SIG-M5 treated with dmso at 0.1 percent for 504 hours (cell line): ENCODE data around the gene TMEM88.
"Not testable (repeated sequence)": the region's sequence is repeated elsewhere in the genome, so short reads cannot be mapped to it uniquely, and the experiment has no call there.

ENCODE experiments used
- DNase-seq: peaks from one replicate; lab custom pipeline; 2025; ENCODE audit not compliant: unreplicated experiment; lab: John Stamatoyannopoulos, UW

The TMEM88 gene, protein sequence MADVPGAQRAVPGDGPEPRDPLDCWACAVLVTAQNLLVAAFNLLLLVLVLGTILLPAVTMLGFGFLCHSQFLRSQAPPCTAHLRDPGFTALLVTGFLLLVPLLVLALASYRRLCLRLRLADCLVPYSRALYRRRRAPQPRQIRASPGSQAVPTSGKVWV

DNA sequence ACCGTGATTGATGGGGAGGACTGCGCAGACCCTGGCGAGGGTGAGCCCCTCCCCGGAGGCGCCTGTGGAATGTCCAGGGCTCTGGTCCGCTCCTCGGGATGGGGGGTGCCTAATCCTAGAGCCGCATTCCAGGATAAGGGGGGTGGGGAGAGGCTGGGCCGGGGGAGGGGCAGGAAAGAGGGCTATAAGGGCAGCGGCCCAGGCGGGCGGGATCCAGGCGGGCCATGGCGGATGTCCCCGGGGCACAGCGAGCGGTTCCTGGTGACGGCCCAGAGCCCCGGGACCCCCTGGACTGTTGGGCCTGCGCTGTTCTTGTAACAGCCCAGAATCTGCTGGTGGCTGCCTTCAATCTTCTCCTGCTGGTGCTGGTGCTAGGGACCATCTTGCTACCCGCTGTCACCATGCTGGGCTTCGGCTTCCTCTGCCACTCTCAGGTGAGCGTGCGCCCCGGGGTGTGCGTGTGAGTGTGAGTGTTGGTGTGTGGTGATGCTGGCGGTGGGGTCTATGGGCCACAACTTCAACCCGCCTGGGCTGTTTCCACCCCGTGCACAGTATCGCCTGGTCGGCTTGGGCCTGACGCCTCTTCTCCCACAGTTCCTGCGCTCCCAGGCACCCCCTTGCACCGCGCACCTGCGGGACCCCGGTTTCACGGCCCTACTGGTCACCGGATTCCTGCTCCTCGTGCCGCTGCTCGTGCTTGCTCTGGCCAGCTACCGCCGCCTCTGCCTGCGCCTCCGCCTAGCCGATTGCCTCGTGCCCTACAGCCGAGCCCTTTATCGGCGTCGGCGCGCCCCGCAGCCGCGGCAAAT, at the start of gene TMEM88:
TSS of gene TMEM88 (plus strand) at position 216 of the 809 bp plus-strand sequence. CDS start at position 225, 9 bp downstream.
- DNase-seq, result no peak

DNA sequence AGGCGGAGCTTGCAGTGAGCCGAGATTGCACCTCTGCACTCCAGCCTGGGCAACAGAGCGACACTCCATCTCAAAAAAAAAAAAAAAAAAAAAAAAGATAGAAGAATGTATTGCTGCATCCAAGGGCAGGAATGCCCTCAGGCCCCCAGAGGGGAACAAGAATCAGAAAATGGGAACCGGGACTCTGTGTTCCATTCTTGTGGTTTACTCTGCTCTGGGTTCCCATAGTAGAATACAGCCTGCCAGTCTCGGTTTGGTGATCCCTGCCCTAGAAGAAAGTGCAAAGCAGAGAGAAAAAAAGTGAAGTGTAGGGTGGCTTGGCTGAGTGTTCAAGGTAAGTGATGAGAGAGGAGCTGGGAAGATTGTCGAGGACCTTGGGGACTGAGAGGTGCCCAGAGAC, 48.3 kb upstream of the TMEM88 start:
- DNase-seq, result no peak

DNA sequence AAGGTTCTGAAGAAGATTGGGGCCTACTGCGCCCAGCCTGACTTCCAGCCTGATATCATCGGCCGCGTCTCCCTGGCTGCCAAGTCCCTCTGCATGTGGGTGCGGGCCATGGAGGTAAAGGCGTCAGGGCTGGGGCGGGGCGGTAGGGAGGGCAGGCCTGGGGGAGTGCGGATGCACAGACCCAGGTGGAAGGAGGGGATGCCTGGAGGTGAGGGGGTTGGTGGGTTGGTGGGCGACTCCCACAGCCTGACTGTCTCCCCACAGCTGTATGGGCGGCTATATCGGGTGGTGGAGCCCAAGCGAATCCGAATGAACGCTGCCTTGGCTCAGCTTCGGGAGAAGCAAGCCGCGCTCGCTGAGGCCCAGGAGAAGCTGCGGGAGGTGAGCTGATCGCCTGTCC, 47.7 kb upstream of the TMEM88 start:
- DNase-seq, result no peak

DNA sequence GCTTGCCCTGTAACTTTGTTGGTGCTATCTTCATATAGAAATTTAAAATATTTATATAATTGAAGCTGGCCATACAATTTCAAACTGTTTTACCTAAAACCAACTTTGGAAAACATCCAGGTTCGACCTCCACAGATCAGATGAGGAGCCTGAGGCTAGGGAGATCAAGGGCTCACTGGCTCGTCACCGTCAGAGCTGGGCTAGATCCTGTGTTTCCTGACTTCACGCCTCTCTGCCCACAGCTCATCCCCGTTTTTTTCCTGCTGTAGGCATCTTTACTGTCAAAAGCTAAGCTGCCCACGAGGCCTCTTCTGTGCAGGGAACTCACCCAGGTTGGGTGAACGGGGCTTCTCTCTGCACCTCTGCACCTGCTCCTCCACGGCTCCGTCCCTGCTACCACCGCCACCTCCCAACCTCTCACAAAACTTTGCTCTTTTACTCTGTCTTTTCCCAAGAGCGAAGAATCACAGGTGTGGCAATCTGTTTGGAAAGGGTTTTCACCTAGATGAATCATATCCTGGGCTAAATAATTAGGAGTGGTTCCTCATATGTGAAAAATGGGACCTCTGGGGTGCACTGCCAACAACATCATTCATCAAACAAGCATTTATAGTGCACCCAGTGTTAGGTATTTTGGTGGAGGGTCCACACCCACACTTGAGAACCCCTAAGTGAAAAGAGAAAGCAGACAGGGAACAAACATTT, 45.6 kb upstream of the TMEM88 start:
- DNase-seq, result no peak

DNA sequence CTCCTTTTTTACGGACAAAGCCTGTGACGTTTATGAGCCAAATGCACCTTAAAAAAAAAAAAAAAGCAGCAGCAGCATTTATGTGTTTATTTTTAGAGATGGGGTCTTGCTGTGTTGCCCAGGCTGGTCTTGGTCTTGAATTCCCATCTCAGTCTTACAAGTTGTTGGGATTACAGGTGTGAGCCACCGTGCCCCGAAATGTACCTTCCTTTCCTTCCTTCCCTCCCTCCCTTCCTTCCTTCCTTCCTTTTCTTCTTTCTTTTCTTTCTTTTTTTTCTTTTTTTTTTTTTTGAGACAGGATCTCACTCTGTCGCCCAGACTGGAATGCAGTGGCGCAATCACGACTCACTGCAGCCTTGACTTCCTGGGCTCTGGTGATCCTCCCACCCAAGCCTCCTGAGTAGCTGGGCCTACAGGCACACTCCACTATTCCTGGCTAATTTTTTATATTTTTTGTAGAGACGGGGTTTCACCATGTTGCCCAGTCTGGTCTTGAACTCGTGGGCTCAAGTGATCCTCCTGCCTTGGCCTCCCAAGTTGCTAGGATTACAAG, 45.0 kb upstream of the TMEM88 start:
- DNase-seq, result not testable (repeated sequence)

DNA sequence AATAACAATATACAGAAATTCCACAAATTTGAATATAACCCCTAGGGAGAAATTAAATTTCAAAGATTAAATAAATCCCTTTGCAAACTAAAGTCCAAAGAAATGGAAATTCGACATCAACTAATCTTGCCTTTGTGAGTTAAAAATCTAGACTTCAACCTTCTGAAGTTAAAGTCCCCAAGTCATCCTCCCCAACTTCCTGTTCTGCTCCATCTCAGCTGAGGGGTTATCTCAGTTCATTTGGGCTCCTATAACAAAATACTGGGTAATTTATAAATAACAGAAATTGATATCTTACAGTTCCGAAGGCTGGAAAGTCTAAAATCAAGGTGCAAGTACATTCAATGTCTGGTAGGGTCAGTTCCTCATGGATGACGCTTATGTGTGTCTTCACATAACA, 43.6 kb upstream of the TMEM88 start:
- no peak for DNase-seq

DNA sequence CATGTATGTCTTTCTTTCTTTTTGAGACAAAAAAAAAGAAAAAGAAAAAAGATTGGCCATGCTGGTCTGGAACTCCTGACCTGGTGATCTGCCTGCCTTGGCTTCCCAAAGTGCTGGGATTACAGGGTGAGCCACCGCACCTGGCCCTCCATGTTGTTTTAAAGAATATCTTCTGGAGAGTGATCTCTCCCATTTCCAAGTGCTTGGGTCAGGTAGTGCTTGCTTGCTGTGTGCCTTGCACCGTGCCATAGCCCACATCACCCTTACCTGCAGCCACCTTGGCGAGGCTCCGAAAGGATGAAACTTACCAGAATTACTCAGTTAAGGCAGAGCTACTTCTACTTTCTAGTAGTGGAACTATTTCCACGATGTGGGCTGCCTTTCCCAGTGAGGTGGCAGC, 39.9 kb upstream of the TMEM88 start:
- DNase-seq, result no peak

DNA sequence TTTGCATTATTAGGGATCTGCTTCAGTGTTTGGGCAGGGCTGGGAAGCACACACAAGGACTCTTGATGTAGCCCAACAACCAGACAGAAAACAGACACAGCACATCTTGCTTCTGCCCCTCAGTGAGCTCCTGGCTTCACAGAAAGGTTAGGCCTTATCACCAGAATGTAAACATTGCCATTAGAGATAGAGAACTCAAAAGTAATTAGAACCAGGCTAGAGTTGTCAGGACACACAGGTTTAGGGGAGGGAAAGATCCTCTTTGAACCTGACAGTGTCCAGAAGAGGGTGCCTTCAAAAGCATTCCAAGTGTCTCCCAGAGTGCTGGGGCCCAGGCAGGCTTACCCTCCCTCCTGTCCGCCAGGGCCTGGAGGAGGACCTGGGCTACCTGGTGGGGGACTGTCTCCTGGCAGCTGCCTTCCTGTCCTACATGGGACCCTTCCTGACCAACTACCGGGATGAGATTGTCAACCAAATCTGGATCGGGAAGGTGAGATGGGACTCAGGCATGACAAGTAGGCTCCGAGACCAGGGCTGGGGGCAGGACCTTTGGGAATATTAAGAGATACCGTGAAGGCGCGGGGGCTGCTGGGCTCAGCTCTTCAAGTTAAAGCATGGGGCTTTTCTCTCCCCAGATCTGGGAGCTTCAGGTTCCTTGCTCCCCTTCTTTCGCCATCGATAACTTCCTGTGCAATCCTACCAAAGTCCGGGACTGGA, 37.8 kb upstream of the TMEM88 start:
- no peak for DNase-seq

DNA sequence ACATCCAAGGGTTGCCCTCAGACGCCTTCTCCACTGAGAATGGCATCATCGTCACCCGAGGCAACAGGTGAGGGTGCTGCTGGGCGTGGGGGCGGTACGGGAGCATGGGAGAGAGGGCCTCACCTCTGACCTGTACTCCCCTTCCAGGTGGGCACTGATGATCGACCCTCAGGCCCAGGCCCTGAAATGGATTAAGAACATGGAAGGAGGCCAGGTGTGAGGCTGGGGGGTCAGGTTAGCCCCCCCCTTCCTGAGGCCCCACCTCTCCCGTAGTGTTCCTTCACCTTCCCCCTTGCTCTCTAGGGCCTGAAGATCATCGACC, 37.3 kb upstream of the TMEM88 start:
- no peak for DNase-seq

DNA sequence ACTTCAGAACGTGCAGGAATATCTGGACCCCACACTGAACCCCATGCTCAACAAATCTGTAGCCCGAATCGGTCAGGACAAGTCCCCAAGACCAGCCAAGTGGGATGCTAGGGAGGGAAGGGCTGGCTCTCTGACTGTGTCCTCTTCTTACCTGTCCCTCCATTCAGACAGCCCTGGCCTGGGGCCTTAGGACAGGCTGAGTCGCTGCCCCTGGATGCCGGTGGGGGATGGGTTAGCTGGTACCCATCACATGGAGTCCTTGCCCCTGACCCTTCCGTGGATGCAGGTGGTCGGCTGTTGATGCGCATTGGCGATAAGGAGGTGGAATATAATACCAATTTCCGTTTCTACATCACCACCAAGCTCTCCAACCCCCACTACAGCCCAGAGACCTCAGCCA, 36.8 kb upstream of the TMEM88 start:
- DNase-seq, result no peak

DNA sequence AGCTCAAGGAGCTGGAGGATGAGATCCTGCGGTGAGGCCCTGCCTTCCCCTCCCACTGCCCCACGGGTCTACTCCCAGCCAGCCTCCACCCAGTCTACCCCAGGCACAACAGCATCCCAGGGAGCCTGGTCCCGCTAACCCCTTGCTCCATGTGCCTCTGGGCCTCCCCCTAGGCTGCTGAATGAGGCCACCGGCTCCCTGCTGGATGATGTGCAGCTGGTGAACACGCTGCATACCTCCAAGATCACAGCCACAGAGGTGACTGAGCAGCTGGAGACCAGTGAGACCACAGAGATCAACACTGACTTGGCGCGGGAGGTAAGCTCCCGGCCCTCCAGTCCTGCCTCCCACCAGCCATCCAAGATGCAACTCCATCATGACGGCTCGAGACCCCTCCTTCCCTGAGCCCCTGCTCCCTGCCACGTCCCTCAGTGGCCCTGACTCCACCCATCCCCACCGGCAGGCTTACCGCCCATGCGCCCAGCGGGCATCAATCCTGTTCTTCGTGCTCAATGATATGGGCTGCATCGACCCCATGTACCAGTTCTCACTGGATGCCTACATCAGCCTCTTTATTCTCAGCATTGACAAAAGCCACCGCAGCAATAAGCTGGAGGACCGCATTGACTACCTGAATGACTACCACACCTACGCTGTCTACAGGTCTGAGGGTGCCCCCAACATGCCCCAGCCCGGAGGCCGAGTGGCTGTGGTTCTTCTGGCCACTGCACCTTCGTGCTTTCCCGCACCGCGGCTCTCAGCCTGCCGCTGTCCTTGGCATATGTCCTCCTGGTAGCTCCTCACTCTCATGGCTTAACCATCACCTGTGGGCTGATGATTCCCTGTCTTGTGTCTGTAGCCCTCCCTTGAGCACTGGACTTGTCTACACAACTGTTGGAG, 35.9 kb upstream of the TMEM88 start:
- DNase-seq, result no peak

DNA sequence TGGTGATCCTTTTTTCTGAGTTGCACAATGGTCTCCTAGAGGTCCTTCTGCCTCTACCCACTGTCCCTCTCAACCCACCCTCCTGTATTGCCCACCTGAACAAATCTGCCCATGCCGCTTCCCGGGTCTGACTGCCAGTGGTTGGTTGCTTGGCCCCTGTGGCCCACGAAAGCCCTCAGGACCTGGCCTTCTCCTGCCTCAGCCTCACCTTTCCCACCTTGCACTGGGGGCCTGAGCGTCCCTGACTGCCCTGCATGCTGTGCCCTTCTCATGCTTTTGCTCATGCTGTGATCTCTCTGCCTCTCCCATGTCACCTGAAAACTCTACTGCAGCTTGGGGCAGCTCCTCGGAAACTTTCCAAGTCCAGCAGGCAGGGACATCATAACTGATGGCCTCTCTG, 34.6 kb upstream of the TMEM88 start:
- no peak for DNase-seq

DNA sequence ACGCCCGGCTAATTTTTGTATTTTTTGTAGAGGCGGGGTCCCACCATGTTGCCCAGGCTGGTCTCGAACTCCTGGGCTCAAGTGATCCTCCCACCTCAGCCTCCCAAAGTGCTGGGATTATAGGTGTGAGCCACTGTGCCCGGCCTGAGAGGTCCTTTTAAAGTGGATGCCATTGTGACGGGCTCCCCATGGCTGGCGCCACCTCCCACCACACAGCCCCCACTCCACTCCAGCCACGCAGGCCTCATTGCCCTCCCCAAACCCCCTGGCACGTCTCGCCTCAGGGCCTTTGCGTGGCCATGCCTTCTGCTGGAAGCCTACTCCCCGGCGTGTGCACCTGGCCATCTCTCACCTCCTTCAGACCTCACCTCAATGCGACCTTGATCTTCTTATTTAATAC, 32.7 kb upstream of the TMEM88 start:
- DNase-seq, result no peak

DNA sequence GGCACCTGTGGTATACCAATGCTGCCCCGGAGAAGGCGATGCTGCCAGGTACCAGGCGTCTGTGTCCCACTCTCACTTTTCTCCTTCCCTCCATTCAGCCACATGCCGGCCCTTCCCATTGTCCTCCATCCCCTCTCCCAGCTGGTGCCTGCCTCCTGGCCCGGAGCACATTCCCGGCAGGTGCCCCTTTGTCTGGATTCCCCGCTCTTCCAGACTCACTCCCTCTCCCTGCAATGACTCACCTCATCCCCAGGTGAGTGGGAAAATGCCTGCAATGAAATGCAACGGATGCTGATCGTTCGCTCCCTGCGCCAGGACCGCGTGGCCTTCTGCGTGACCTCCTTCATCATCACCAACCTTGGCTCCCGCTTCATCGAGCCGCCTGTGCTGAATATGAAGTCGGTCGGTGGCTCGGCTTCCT, 31.3 kb upstream of the TMEM88 start:
- DNase-seq, result no peak

DNA sequence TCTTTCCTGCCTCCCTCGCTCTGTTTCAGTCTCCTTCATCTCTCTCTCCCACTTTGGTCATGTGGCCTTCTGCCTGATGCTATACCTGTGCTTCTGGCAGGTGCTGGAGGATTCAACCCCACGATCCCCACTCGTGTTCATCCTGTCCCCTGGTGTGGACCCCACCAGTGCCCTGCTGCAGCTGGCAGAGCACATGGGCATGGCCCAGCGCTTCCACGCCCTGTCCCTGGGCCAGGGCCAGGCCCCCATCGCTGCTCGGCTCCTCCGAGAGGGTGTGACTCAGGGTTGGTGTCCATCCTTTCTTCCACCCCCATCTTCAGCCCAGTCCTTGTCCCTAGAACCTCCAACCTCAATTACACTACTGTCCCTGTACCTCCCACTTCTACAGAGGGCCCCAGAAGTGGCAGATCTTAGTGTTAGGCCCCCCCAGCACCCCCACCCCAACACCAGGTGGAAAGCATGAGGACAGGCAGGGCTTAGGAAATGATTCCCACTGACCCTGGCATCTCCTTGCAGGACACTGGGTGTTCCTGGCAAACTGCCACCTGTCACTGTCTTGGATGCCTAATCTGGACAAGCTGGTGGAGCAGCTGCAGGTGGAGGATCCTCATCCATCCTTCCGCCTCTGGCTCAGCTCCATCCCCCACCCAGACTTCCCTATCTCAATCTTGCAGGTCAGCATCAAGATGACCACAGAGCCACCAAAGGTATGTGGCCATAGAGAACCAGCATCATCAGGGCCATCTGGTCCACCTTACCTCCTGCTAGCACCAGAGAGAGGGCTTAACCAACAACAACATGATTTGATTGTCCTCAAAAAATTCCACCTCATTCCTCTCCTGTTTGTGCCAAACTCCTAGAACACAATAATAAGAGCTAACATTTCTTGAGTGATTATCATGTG, 30.6 kb upstream of the TMEM88 start:
- DNase-seq, result no peak

DNA sequence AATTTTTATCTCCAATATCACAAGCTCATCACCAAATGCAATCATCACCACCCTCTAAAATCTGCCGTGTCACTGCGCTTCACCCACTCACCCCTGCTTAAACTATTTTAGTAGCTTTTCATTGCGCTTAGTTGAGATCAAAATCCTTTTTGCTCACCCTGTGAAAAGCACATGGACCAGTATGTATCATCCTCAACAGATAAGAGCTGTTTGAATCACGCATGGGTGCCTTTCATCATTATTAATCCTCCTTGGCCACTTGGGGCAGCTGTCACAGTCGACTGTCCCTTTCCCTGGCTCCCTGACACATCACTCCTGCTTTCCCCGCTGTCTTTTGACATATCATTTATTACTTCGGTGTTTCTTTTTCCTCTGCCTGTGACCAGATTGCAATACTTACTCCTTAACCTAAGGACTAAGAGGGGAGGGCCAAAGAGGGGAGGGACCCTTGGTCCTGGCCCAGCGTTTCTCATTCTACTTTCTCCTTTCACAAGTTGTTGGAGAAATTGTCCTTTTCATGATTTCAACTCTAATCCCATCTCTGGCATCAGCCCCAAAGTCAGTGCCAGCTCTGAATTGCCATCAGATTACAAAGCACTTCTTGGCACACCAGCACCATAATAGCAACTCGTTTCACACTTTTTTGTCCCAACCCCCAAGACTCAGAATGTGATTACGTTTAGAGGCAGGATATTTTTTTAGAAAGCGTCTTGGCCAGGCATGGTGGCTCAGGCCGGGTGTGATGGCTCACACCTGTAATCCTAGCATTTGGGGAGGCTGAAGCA, 29.5 kb upstream of the TMEM88 start:
- no peak for DNase-seq

DNA sequence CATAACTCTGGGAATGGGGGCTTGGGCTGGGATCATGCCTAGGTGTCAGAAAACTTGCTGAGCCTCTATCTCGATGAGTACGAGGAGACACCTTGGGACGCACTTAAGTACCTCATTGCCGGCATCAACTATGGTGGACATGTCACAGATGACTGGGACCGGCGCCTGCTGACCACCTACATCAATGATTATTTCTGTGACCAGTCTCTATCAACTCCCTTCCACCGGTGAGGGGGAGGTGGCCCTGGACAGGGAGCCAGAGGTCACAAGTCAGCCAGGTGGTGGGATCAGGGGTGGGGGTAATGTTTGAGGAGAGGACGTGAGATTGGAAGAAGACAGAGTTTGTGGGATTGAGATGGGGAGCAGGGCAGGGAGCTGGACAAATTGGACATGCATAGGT, 24.2 kb upstream of the TMEM88 start:
- no peak for DNase-seq

DNA sequence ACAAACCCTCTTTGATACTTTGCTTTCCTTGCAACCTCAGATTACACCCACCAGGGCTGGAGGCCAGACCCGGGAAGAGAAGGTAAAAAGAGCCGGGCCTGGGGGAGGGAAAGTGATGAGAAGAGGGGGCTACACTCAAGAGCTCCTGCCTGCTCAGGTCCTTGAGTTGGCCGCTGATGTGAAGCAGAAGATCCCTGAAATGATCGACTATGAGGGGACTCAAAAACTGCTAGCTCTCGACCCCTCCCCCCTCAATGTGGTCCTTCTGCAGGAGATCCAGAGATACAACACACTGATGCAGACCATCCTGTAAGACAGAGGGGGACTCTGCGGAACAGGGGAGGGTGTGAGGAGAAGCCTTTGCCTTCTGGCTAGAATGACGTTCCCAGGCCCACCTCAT, 23.6 kb upstream of the TMEM88 start:
- DNase-seq, result no peak

DNA sequence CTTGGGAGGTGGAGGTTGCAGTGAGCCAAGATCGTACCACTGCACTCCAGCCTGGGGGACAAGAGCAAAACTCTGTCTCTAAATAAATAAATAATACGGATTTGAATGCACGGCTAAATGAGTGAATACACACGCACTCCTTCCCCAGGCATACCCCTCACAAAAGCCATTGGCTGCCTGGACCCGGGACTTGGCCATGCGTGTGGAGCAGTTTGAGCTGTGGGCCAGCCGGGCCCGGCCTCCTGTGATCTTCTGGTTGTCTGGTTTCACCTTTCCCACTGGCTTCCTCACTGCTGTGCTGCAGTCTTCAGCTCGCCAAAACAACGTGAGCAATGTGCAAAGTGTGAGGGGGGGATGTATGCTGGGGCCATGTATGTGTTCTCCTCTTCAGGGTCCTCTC, 22.4 kb upstream of the TMEM88 start:
- DNase-seq, result no peak
